Neuron (in vitro differentiated cells): ENCODE results near the gene NT5C1A.

Experiments
- H2AFZ ChIP-seq: one replicate; pipeline ENCODE4 v1.6.1; 2013; ENCODE audit warnings: low read depth, mild to moderate bottlenecking, inconsistent platforms, low read length, moderate library complexity
- H3K27me3 ChIP-seq: one replicate; pipeline ENCODE4 v1.6.1; 2013; ENCODE audit warnings: low read length; ENCODE audit not compliant: insufficient read depth
- H3K36me3 ChIP-seq: one replicate; pipeline ENCODE4 v1.6.1; 2013; ENCODE audit warnings: low read length; ENCODE audit not compliant: insufficient read depth
- H3K4me1 ChIP-seq: one replicate; pipeline ENCODE4 v1.6.1; 2013; ENCODE audit warnings: low read length; ENCODE audit not compliant: insufficient read depth
- H3K4me3 ChIP-seq: 2 replicates; pipeline ENCODE4 v1.5.1; 2013; ENCODE audit warnings: mild to moderate bottlenecking, low read length, moderate library complexity
- H3K9me3 ChIP-seq: one replicate; pipeline ENCODE4 v1.6.1; 2013; ENCODE audit warnings: low read length

Gene NT5C1A

DNA sequence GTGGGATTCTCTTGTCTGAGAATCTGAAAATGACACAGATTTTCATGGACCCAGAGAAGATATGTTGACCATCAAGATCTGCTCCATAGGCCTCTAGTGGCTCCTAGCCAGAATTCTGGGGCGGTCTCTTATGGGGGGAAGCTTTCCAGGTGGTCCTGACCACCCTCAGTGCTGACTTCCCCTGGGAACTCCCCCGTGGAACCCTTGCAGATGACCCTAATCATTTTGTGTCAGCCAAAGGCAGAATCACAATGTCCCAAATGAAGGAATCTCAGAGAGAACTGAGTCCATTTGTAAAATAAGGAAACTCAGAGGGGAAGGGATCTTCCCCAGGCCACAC, 36.1 kb downstream of the NT5C1A start:
- no peak overlapping the region for H2AFZ ChIP-seq
- H3K9me3 ChIP-seq, result peaks cover 9% of the 10 kb centered on the region
- H3K4me1 ChIP-seq, result peaks cover 6% of the 10 kb centered on the region
- no peak overlapping the region for H3K4me3 ChIP-seq
- H3K27me3 ChIP-seq, result peaks cover 76% of the 10 kb centered on the region
- H3K36me3 ChIP-seq, result no peaks in the 10 kb centered on the region

DNA sequence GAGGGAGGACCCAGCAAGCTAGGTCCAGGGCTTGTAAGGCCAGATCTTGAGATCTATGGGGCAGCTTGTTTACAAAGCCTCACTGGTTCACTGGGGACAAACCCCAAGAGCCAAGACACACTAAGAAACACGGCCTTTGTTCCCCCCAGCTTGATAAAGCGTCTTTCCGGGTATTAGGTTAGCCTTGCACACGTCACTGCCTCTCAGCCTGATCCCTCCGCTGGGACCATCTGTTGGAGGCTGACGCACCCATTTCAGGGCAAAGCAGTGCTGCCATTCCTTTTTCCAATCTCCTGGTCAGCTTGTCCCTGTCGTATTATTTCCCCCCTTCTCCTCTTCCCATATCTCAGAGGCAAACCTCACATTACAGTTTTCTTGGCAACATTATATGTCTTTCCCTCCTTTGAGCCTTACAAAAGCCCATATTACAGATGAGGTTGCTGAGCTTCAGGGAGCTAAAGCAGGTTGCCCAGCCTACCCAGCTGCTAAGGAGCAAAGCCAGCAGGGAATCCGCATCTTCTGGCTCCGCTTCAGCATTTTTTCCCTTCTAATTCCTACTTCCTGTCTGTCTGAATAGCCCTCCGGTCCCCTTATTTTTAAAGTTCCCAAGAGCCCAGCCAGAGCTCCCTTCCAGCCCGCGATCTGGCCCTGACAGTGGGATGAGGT, 36.6 kb downstream of the NT5C1A start:
- Histone ChIP-seq H3K4me3 (no peak overlapping the region), H2AFZ (no peak overlapping the region), H3K36me3 (no peaks in the 10 kb centered on the region), H3K4me1 (peaks cover 6% of the 10 kb centered on the region), H3K9me3 (peaks cover 9% of the 10 kb centered on the region), H3K27me3 (peaks cover 71% of the 10 kb centered on the region)

DNA sequence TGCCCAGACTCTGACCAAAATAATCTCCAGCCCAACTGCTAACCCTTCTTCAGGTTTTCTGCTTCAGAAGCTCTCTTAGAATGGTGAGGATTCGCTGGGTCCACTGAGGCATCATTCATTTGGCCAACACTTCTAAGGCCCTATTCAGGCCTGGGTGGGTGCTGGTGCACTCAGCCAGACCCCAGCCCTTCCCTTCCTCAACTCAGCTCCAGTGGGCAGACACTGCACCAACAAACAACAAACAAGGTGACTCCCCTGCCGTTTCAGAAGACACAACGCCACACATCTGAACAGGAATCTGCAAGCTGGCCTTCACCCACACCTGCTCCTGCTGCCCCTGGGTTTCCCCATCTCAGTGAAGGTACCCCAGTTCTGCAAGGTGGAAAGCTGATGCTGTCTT, 38.5 kb downstream of the NT5C1A start:
- no peaks in the 10 kb centered on the region for H3K36me3 ChIP-seq
- H3K9me3 ChIP-seq, result no peaks in the 10 kb centered on the region
- no peak overlapping the region for H3K4me3 ChIP-seq
- peaks cover 6% of the 10 kb centered on the region for H3K4me1 ChIP-seq
- H2AFZ ChIP-seq, result peak overlapping the region; percentile 67
- peaks cover 58% of the 10 kb centered on the region for H3K27me3 ChIP-seq

DNA sequence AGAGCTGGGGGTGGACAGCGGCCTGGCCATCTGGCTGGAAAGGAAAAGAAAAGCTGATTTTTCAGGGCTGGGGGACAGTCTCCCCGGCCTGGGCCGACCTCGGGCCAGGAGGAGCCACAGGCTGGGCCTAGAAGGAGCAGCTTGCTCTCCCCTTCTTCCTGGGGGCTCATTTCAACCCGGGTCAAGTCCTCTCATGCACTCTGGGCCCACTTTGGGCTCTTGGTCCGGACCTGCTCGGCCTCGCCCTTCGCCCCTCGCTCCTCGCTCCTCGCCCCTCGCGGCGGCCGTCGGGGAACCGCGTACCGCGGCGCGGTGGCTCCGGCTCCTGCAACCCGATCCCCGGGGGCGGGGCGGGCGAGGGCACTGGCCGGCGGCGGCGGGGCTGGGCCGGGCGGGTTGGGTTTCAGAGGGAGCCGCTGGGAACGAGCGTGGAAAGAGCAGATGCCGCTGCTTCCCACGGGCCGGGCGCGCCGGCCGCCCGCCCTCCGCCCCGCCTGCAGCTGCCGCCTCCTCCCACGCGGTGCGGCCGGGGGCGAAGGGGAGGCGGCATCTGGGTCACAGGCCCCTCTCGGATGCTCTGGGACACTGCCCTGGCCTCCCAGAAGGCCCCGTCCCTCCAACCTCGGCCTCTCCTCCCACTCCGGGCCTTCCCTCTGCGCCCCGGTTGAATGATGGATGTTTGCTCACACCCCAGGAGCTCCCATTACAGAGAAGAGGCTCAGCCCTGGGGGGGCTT, 39.1 kb downstream of the NT5C1A start:
- H2AFZ ChIP-seq, result peak overlapping the region; percentile 67
- no peaks in the 10 kb centered on the region for H3K9me3 ChIP-seq
- H3K36me3 ChIP-seq, result no peaks in the 10 kb centered on the region
- peaks cover 6% of the 10 kb centered on the region for H3K4me1 ChIP-seq
- H3K4me3 ChIP-seq, result no peak overlapping the region
- H3K27me3 ChIP-seq, result peaks cover 52% of the 10 kb centered on the region

DNA sequence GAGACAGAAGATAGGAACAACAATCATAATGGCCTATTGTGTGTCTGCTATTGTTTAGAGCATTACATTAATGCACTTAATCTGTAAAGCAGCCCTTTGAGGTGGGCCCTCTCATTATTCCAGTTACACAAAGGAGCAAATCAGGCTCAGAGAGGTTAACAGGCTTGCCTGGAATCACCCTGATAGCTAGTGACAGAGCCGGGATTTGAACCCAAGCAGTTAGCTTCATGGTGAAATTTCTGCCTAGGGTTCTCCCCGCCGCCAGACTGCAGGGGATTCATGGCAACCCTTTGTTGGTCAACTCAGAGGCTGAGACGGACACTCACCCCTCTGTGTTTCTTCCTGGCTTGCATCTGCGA, 39.6 kb downstream of the NT5C1A start:
- Histone ChIP-seq H3K9me3 (no peaks in the 10 kb centered on the region), H3K4me3 (no peak overlapping the region), H2AFZ (no peak overlapping the region), H3K27me3 (peaks cover 51% of the 10 kb centered on the region), H3K36me3 (no peaks in the 10 kb centered on the region), H3K4me1 (peaks cover 6% of the 10 kb centered on the region)

DNA sequence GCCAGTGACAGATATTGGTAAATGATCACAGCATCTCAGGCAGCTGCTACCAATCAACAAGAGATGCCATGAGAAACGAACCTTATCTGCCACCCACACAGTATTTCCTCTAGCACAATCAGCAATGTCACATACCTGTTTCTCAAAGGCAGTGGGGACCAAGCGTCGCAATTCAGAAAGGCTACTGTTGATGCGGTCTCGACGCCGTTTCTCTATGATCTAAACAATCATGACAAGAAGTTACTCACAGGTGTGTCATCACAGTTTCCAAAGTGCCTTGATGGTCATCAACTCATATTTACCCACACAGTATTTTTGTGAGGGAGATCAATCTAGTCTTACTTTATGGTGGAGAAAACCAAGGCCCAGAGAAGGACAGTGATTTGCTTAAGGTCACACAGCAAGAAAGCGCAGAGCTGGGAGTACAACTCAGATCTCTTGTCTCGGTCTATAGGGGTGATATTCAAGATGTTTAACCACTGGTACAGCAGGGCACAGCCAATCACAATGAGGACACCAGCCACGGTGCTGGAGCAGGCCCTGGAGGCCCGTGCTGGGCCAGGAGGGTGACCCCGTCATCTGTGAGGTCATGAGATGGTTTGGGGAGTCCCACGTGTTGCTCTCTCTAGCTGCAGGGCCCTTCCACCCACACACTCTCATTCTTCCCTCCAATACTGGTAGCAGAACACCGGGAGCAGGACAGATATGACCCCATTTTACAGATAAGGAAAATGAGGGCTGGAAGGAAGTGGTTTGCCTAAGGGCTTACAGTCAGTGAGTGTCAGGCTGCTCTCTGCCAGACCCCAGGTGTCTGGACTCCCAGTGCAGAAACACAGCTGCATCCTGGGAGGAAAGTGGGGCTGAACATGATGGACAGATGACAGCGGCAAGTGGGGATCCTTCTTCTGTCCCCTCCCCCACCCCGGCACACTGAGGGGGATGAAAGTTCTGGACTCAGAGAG, 40.3 kb downstream of the NT5C1A start:
- H3K27me3 ChIP-seq, result peaks cover 50% of the 10 kb centered on the region
- H3K36me3 ChIP-seq, result no peaks in the 10 kb centered on the region

DNA sequence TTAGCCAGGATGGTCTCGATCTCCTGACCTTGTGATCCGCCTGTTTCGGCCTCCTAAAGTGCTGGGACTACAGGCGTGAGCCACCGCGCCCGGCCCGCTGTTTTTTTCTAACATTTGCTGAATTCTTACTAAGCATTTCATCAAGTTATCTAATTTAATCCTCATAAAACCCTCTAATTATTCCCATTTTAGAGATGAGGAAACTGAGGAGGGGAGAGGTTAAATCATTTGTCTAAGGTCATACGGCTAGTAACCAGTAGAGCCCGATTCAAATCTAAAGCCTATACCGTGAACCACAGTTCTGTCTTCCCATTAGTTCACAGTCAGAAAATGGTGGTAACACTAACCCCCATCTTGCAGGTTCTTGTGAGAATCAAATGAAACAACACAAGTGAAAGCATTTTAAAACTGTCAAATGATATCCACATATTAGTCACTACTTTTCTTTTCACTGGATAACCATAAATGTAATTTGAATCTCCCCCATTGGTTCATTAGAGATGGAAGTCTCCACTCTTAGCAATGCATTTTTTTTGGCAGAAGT, 43.0 kb downstream of the NT5C1A start:
- Histone ChIP-seq H3K4me1 (peaks cover 6% of the 10 kb centered on the region), H3K27me3 (peaks cover 48% of the 10 kb centered on the region), H3K4me3 (no peak overlapping the region), H3K36me3 (no peaks in the 10 kb centered on the region), H3K9me3 (no peaks in the 10 kb centered on the region), H2AFZ (no peak overlapping the region)

More for the DNA sequence above, 40.3 kb downstream of the NT5C1A start:
- Histone ChIP-seq H2AFZ (no peak overlapping the region), H3K9me3 (no peaks in the 10 kb centered on the region), H3K4me3 (no peak overlapping the region), H3K4me1 (peaks cover 6% of the 10 kb centered on the region)

DNA sequence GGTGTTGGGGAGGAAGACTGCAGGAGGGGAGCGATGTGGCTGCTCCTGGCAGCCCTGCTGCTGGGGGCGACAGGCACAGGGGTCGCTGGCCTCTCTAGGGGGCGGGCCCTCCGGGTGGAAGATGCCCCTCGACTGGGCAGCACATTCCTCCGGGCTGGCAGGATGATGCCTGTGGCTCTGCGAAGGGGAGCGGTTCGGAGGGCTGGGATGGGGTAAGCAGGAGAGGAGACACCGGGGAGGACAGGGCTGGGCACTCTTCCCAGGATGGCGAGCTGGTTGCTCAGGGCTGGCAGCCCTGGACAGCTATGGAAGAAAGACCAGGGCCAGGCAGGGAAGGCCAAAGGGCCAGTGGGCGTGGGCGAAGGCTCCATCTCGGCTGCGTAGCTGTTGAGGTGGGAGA, 45.3 kb downstream of the NT5C1A start:
- no peaks in the 10 kb centered on the region for H3K36me3 ChIP-seq
- H3K4me1 ChIP-seq, result no peaks in the 10 kb centered on the region
- peaks cover 27% of the 10 kb centered on the region for H3K27me3 ChIP-seq
- H3K9me3 ChIP-seq, result no peaks in the 10 kb centered on the region
- H3K4me3 ChIP-seq, result no peak overlapping the region
- no peak overlapping the region for H2AFZ ChIP-seq

DNA sequence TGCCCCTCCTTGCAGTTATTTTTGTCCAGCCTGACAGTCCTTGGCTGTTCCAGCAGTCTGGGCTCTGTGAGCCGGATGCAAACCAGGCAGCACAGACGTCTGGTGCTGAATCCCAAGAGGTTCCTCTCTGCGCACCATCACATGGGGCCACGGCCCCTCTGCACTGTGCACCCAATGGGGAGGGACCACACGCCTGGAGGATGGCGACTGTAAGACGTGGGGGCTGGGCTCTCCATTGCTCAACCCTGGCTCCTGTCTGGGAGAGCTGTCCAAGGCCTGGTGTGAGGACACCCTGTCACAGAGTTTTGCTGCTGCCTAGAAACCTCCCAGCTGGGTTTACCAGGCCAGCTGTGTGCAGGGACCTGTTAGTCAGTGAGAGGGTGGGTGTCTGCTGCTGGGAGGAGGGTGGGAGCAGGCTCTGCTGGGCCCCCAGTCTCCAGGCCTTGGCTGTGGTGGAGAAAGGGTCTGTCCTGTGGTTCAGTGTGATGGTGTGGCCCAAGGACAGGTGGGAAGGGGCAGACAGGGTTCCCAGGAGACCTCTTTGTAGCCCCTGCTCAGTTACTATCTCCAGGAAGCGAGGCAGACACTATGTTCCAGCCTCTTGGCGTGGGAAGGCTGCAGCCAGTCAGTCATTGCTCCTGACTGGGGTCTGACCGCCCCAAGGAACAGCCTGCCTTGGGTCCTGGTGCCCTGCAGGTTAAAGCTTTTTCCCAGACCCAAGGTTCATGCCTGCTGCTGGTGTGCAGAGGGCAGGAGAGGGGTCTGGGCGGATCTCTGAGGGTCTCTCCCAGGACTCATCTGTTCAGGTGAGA, 46.2 kb downstream of the NT5C1A start:
- no peak overlapping the region for H3K4me3 ChIP-seq
- H3K9me3 ChIP-seq, result no peaks in the 10 kb centered on the region
- no peak overlapping the region for H2AFZ ChIP-seq
- H3K36me3 ChIP-seq, result no peaks in the 10 kb centered on the region
- H3K4me1 ChIP-seq, result no peaks in the 10 kb centered on the region
- H3K27me3 ChIP-seq, result peaks cover 27% of the 10 kb centered on the region

DNA sequence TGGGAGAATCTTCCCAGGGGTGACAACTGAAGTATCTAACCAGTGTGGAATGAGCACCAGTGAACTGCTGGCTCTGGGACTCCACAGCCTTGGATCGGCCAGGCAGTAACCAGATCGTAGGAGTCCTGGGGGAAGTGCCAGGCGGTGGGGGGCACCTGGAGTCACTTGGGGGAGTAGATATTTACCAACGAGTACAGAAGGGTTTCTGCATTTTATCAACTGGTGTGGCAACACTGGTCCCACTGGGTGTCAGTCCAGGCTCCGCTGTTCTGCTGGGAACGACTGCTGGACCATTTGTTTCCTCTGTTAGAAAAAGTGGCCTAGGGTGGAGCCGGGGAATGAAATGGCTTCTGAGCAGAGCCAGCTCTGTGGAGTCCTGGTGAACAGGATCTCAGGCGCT, 46.9 kb downstream of the NT5C1A start:
- Histone ChIP-seq H2AFZ (no peak overlapping the region), H3K36me3 (no peaks in the 10 kb centered on the region), H3K27me3 (peaks cover 25% of the 10 kb centered on the region), H3K9me3 (no peaks in the 10 kb centered on the region), H3K4me3 (no peak overlapping the region), H3K4me1 (no peaks in the 10 kb centered on the region)

DNA sequence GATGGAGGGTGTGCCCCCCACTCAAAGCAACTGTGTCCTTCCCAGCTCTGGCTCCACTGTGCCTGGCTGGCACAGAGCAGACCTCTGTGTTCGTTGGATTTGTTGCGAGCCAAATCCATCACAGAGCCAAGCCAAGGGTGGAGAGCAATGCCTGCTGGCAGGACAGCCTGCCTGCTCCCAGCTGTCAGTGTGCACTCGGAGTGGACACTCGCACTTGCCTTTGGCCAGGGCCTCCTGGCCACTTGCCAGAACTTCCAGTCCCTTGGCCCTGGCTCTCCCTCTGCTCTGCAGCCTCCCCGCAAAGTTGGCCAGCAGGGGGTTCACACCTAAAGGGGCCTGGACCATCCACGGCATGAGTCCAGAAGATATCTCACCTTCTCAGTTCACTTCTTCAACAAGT, 48.9 kb downstream of the NT5C1A start:
- H3K27me3 ChIP-seq, result peaks cover 22% of the 10 kb centered on the region
- H2AFZ ChIP-seq, result no peak overlapping the region
- no peak overlapping the region for H3K4me3 ChIP-seq
- H3K36me3 ChIP-seq, result no peaks in the 10 kb centered on the region
- H3K4me1 ChIP-seq, result no peaks in the 10 kb centered on the region
- no peaks in the 10 kb centered on the region for H3K9me3 ChIP-seq

DNA sequence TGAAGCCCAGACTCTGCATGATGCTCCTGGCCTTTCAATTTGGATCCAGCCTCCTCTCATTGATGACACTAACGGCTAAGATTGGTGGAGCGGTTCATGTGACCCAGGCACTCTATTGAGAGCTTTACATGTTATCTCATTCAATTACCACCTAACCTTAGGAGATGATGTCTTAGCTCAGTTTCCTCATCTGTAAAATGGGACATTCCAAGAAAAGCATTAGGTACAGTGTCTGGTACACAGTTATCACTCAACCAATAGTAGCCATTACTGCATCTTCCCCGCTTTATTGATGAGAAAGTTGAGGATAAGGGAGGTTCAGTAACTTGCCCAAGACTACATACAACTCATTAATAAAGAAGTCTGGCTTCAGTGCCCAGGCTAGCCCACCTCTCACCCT, 49.5 kb downstream of the NT5C1A start:
- no peak overlapping the region for H3K4me3 ChIP-seq
- peaks cover 19% of the 10 kb centered on the region for H3K27me3 ChIP-seq
- H3K9me3 ChIP-seq, result no peaks in the 10 kb centered on the region
- no peaks in the 10 kb centered on the region for H3K36me3 ChIP-seq
- no peak overlapping the region for H2AFZ ChIP-seq
- no peaks in the 10 kb centered on the region for H3K4me1 ChIP-seq
